HepG2 (cell line): ENCODE data around the gene ZFP90. TPM values are rescaled to one million over a fixed set of nuclear protein-coding genes. Genes with fewer than 3 reads are reported as not detected.

ENCODE experiments used
- AKAP8 ChIP-seq: sonication (generic); formaldehyde crosslinking; IDR thresholded peaks from 2 replicates; pipeline ENCODE4 v1.5.1; 2020; ENCODE audit warnings: mild to moderate bottlenecking, missing genetic modification reagents
- EZH2 ChIP-seq: conservative IDR thresholded peaks from 2 replicates; pipeline ENCODE4 v1.6.1; 2012; ENCODE audit warnings: mild to moderate bottlenecking, low read depth, low read length, moderate library complexity
- GABPA ChIP-seq, 2 experiments: IDR thresholded peaks; 2 replicates each; pipeline ENCODE4 v1.6.1; 2011 to 2016; ENCODE audit warnings: low read depth in 2 of 2, low read length in 1 of 2, missing biosample characterization in 1 of 2, missing genetic modification characterization in 1 of 2
- GATA4 ChIP-seq: sonication (generic); IDR thresholded peaks from 2 replicates; pipeline ENCODE4 v1.6.1; 2016; ENCODE audit warnings: antibody characterized with exemption, low read depth, borderline replicate concordance
- HDAC1 ChIP-seq: sonication (generic); formaldehyde crosslinking; IDR thresholded peaks from 2 replicates; pipeline ENCODE4 v1.5.1; 2020; ENCODE audit warnings: mild to moderate bottlenecking, missing genetic modification reagents
- HMG20A ChIP-seq: IDR thresholded peaks from 2 replicates; pipeline ENCODE4 v1.6.1; 2016; ENCODE audit warnings: borderline replicate concordance
- HNRNPK ChIP-seq: fragments of 200-400 bp; formaldehyde crosslinking; IDR thresholded peaks from 2 replicates; pipeline ENCODE4 v1.6.1; 2018; ENCODE audit warnings: low read length, low read depth, moderate library complexity, mild to moderate bottlenecking; ENCODE audit not compliant: poor library complexity, severe bottlenecking
- HNRNPL ChIP-seq: fragments of 200-400 bp; formaldehyde crosslinking; IDR thresholded peaks from 2 replicates; pipeline ENCODE4 v1.6.1; 2017; ENCODE audit warnings: mild to moderate bottlenecking, low read depth, low read length
- ISL2 ChIP-seq: sonication (generic); formaldehyde crosslinking; IDR thresholded peaks from 2 replicates; pipeline ENCODE4 v1.5.0; 2020; ENCODE audit warnings: missing genetic modification reagents
- KDM4B ChIP-seq: sonication (generic); formaldehyde crosslinking; IDR thresholded peaks from 2 replicates; pipeline ENCODE4 v1.4.0; 2020; ENCODE audit warnings: missing genetic modification reagents
- KMT2B ChIP-seq: IDR thresholded peaks from 2 replicates; pipeline ENCODE4 v1.6.1; 2016; ENCODE audit warnings: missing genetic modification reagents, missing compliant biosample characterization
- MIER3 ChIP-seq: IDR thresholded peaks from 2 replicates; pipeline ENCODE4 v1.6.1; 2016; ENCODE audit warnings: missing compliant biosample characterization, borderline replicate concordance
- NFE2L1 ChIP-seq: sonication (generic); formaldehyde crosslinking; IDR thresholded peaks from 2 replicates; pipeline ENCODE4 v1.4.0; 2020; ENCODE audit warnings: missing genetic modification reagents, mild to moderate bottlenecking, borderline replicate concordance
- RELA ChIP-seq: sonication (generic); formaldehyde crosslinking; IDR thresholded peaks from 2 replicates; pipeline ENCODE4 v1.4.0; 2020; ENCODE audit warnings: missing genetic modification reagents
- TCF7 ChIP-seq: sonication (generic); IDR thresholded peaks from 2 replicates; pipeline ENCODE4 v1.6.1; 2016; ENCODE audit warnings: antibody characterized with exemption, low read depth
- XRCC5 ChIP-seq: fragments of 200-400 bp; formaldehyde crosslinking; optimal IDR thresholded peaks from 2 replicates; pipeline ENCODE3; 2017; ENCODE audit warnings: mild to moderate bottlenecking, low read length
- ZFP36L1 ChIP-seq: sonication (generic); formaldehyde crosslinking; IDR thresholded peaks from 2 replicates; pipeline ENCODE4 v1.8.0; 2022; ENCODE audit warnings: mild to moderate bottlenecking, missing genetic modification reagents, moderate library complexity
- ZMYM3 ChIP-seq: sonication (generic); formaldehyde crosslinking; IDR thresholded peaks from 2 replicates; pipeline ENCODE4 v1.5.1; 2020; ENCODE audit warnings: mild to moderate bottlenecking, missing genetic modification reagents
- ZNF33B ChIP-seq: sonication (generic); formaldehyde crosslinking; IDR thresholded peaks from 2 replicates; pipeline ENCODE4 v1.5.1; 2020; ENCODE audit warnings: mild to moderate bottlenecking, missing genetic modification reagents
- ZNF678 ChIP-seq: sonication (generic); formaldehyde crosslinking; IDR thresholded peaks from 2 replicates; pipeline ENCODE4 v1.4.0; 2020; ENCODE audit warnings: mild to moderate bottlenecking, missing genetic modification reagents
- ZNF781 ChIP-seq: sonication (generic); formaldehyde crosslinking; IDR thresholded peaks from 2 replicates; pipeline ENCODE4 v1.5.1; 2020; ENCODE audit warnings: borderline replicate concordance, mild to moderate bottlenecking, missing genetic modification reagents; ENCODE audit errors: not compliant biosample characterization
- ZNF782 ChIP-seq: sonication (generic); formaldehyde crosslinking; IDR thresholded peaks from 2 replicates; pipeline ENCODE4 v1.4.0; 2020; ENCODE audit warnings: missing genetic modification reagents, mild to moderate bottlenecking, borderline replicate concordance
- ZSCAN22 ChIP-seq: sonication (generic); formaldehyde crosslinking; IDR thresholded peaks from 2 replicates; pipeline ENCODE4 v1.4.0; 2020; ENCODE audit warnings: mild to moderate bottlenecking, missing genetic modification reagents
- polyA plus RNA-seq, 8 experiments: library from polyadenylated mRNA; depleted of rRNA in 3 of 8; stranded (reverse) in 7 of 8; unstranded in 1 of 8; fragments of >200 nt; fragmentation: Illumina TruSeq in 4 of 8; extraction: Trizol in 4 of 8; gene quantifications; 2 replicates each; pipeline versions ENCODE4 v1.2.1 to v1.2.3, GENCODE V29; 2011 to 2016; ENCODE audit warnings: low read depth in 4 of 8, missing spikeins in 1 of 8, mixed read lengths in 1 of 8; ENCODE audit not compliant: insufficient read depth in 1 of 8
- total RNA-seq, 5 experiments: library from RNA; depleted of rRNA; stranded (reverse); fragments of >200 nt; fragmentation: Illumina TruSeq; extraction: Trizol; gene quantifications; 2 replicates each; pipeline ENCODE4 v1.2.3, GENCODE V29; 2016; ENCODE audit warnings: low read depth in 1 of 5
- TF ChIP-seq, protein P1 (sequence below): sonication (generic); formaldehyde crosslinking; IDR thresholded peaks from 2 replicates; pipeline ENCODE4 v1.4.0; 2020; ENCODE audit warnings: missing genetic modification reagents
- TF ChIP-seq, protein P2 (sequence below): IDR thresholded peaks from 2 replicates; pipeline ENCODE4 v1.6.1; 2018; ENCODE audit warnings: missing genetic modification reagents, mild to moderate bottlenecking, missing compliant biosample characterization
- TF ChIP-seq, protein P3 (sequence below): sonication (generic); formaldehyde crosslinking; IDR thresholded peaks from 2 replicates; pipeline ENCODE4 v1.4.0; 2020; ENCODE audit warnings: low read depth, mild to moderate bottlenecking, missing genetic modification reagents

The ZFP90 gene
- total and polyA plus RNA-seq, 2 of the 13 experiments (the other 11 are each of a cell fraction or from before 2014, with no cell fraction given) = 17.6 to 18.9 TPM

DNA sequence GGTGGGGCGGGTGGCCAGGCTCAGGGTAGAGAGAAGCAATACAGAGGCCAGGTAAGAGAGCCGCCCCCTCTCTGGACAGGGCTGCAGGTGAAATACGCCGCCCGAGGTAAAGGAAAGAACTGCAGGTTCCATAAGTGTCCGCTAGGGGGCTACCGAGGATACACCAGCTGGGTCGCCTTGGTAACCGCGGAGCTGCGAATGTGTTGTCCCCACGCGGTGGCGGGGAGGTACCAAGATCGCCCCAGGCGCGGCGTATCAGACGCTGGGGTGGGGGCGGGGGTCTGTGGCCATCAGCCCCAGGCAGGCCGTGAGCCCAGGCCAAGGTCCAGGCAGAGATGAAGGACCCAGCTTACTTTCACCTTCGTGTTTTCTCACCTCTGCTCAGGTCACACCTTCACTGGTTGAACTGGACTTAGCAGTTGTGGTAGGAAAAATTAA is 18.4 kb upstream of the ZFP90 start (continued):
- no peak for TF ChIP-seq HNRNPL
- no peak for TF ChIP-seq ZFP36L1 (CRISPR knock-in tag)
- TF ChIP-seq HMG20A (CRISPR knock-in tag) = 0 out of 2 replicates have a peak, but pooled peaks have one; percentile 15
- TF ChIP-seq NFE2L1 = no peak
- no peak for TF ChIP-seq TCF7
- TF ChIP-seq GABPA (IDR thresholded peaks at IDR 0.05; ENCODE audit: low read depth, low read length) = no peak
- no peak for TF ChIP-seq GABPA (CRISPR knock-in tag; IDR thresholded peaks at IDR 0.05; ENCODE audit: low read depth)
- no peak for TF ChIP-seq MIER3 (CRISPR knock-in tag)
- no peak for TF ChIP-seq ZNF678
- TF ChIP-seq, protein P1, sequence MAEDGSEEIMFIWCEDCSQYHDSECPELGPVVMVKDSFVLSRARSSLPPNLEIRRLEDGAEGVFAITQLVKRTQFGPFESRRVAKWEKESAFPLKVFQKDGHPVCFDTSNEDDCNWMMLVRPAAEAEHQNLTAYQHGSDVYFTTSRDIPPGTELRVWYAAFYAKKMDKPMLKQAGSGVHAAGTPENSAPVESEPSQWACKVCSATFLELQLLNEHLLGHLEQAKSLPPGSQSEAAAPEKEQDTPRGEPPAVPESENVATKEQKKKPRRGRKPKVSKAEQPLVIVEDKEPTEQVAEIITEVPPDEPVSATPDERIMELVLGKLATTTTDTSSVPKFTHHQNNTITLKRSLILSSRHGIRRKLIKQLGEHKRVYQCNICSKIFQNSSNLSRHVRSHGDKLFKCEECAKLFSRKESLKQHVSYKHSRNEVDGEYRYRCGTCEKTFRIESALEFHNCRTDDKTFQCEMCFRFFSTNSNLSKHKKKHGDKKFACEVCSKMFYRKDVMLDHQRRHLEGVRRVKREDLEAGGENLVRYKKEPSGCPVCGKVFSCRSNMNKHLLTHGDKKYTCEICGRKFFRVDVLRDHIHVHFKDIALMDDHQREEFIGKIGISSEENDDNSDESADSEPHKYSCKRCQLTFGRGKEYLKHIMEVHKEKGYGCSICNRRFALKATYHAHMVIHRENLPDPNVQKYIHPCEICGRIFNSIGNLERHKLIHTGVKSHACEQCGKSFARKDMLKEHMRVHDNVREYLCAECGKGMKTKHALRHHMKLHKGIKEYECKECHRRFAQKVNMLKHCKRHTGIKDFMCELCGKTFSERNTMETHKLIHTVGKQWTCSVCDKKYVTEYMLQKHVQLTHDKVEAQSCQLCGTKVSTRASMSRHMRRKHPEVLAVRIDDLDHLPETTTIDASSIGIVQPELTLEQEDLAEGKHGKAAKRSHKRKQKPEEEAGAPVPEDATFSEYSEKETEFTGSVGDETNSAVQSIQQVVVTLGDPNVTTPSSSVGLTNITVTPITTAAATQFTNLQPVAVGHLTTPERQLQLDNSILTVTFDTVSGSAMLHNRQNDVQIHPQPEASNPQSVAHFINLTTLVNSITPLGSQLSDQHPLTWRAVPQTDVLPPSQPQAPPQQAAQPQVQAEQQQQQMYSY (CRISPR knock-in tag) = no peak
- TF ChIP-seq ZNF782 (CRISPR knock-in tag) = no peak
- peak; percentile 48; the same call in 1 of the 2 replicates for TF ChIP-seq ISL2 (CRISPR knock-in tag)
- TF ChIP-seq GATA4 = no peak
- TF ChIP-seq ZNF33B (CRISPR knock-in tag) = 0 out of 2 replicates have a peak, but pooled peaks have one; percentile 75
- no peak for TF ChIP-seq HNRNPK
- no peak for TF ChIP-seq ZSCAN22 (CRISPR knock-in tag)
- TF ChIP-seq AKAP8 (CRISPR knock-in tag) = no peak
- TF ChIP-seq KDM4B = no peak; the same call in 1 of the 2 replicates
- TF ChIP-seq RELA (CRISPR knock-in tag) = no peak
- TF ChIP-seq, protein P2, sequence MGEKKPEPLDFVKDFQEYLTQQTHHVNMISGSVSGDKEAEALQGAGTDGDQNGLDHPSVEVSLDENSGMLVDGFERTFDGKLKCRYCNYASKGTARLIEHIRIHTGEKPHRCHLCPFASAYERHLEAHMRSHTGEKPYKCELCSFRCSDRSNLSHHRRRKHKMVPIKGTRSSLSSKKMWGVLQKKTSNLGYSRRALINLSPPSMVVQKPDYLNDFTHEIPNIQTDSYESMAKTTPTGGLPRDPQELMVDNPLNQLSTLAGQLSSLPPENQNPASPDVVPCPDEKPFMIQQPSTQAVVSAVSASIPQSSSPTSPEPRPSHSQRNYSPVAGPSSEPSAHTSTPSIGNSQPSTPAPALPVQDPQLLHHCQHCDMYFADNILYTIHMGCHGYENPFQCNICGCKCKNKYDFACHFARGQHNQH (CRISPR knock-in tag) = 0 out of 2 replicates have a peak, but pooled peaks have one; percentile 34
- peak; percentile 44 for TF ChIP-seq ZNF781 (CRISPR knock-in tag)
- TF ChIP-seq EZH2 = no peak
- peak; percentile 32; the same call in 1 of the 2 replicates for TF ChIP-seq KMT2B (CRISPR knock-in tag)
- TF ChIP-seq XRCC5 = peak; percentile 99
- TF ChIP-seq, protein P3, sequence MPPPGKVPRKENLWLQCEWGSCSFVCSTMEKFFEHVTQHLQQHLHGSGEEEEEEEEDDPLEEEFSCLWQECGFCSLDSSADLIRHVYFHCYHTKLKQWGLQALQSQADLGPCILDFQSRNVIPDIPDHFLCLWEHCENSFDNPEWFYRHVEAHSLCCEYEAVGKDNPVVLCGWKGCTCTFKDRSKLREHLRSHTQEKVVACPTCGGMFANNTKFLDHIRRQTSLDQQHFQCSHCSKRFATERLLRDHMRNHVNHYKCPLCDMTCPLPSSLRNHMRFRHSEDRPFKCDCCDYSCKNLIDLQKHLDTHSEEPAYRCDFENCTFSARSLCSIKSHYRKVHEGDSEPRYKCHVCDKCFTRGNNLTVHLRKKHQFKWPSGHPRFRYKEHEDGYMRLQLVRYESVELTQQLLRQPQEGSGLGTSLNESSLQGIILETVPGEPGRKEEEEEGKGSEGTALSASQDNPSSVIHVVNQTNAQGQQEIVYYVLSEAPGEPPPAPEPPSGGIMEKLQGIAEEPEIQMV (CRISPR knock-in tag) = peak; percentile 68; the same call in 1 of the 2 replicates
- TF ChIP-seq HDAC1 (CRISPR knock-in tag) = peak; percentile 72
- TF ChIP-seq ZMYM3 (CRISPR knock-in tag) = no peak; the same call in 1 of the 2 replicates
